ENCODE data around the gene RPS6KA2. TPM values are rescaled to one million over a fixed set of nuclear protein-coding genes. Genes with fewer than 3 reads are reported as not detected.
"Not testable (repeated sequence)": the region's sequence is repeated elsewhere in the genome, so short reads cannot be mapped to it uniquely, and the experiment has no call there.

RPS6KA2 gene
- total and polyA plus RNA-seq, 9 donors: 24.4 to 75.5 (median 48.1) TPM

- peaks cover 7% of the 10 kb centered on the region for H3K4me1 ChIP-seq (ENCODE audit: insufficient read depth)
Observed at GRCh38 chr6:166529586-166529985, 97.5 kb downstream of the RPS6KA2 start.

DNA sequence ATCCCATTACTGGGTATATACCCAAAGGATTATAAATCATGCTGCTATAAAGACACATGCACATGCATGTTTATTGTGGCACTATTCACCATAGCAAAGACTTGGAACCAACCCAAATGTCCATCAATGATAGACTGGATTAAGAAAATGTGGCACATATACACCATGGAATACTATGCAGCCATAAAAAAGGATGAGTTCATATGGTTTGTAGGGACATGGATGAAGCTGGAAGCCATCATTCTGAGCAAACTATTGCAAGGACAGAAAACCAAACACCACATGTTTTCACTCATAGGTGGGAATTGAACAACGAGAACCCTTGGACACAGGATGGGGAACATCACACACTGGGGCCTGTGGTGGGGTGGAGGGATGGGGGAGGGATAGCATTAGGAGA lies 98.0 kb downstream of the RPS6KA2 start:
- intact Hi-C loops (cut with DNase I): not testable (repeated sequence)

More at GRCh38 chr6:166529586-166529985, 97.5 kb downstream of the RPS6KA2 start:
- TF ChIP-seq EP300 (IDR thresholded peaks at IDR 0.05) (no peak), POLR2A (IDR thresholded peaks at IDR 0.05) (no peak)
- TF ChIP-seq, protein P1, sequence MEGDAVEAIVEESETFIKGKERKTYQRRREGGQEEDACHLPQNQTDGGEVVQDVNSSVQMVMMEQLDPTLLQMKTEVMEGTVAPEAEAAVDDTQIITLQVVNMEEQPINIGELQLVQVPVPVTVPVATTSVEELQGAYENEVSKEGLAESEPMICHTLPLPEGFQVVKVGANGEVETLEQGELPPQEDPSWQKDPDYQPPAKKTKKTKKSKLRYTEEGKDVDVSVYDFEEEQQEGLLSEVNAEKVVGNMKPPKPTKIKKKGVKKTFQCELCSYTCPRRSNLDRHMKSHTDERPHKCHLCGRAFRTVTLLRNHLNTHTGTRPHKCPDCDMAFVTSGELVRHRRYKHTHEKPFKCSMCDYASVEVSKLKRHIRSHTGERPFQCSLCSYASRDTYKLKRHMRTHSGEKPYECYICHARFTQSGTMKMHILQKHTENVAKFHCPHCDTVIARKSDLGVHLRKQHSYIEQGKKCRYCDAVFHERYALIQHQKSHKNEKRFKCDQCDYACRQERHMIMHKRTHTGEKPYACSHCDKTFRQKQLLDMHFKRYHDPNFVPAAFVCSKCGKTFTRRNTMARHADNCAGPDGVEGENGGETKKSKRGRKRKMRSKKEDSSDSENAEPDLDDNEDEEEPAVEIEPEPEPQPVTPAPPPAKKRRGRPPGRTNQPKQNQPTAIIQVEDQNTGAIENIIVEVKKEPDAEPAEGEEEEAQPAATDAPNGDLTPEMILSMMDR (IDR thresholded peaks at IDR 0.05): no peak
- DNase-seq: no peak
- Histone ChIP-seq H3K36me3 (no peaks in the 10 kb centered on the region), H3K9me3 (no peaks in the 10 kb centered on the region), H3K4me3 (no peak overlapping the region), H3K27me3 (no peaks in the 10 kb centered on the region), H3K27ac (no peak overlapping the region)
- WGBS, 3 donors: 90 to 94% (median 93%) methylated on average over 4 of the region's 4 CpGs
- intact Hi-C loops (cut with DNase I): no loop called here

DNA sequence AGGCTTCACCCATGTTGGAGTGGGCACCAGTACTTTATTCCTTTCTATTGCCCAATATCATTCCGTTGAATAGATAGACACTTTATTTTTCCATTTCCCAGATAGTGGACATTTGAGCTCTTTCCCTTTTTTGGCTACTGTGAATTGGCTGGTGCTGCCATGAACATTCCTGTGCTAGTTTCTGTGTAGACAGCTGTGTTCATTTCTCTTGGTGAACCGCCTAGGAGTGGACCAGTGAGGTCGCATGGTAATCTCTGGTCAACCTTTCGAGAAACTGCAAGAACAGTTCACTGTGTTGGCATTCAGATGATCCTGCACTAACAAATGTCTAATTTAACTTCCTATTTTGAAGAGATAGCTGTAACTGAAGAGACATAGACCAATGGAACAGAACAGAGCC lies 99.2 kb downstream of the RPS6KA2 start:
- no peak for DNase-seq
- no peaks in the 10 kb centered on the region for H3K36me3 ChIP-seq
- WGBS, 3 donors: 63 to 82% (median 65%) methylated on average over 4 of the region's 4 CpGs

More for the DNA sequence above, 98.0 kb downstream of the RPS6KA2 start:
- H3K27me3 ChIP-seq; DNase-seq; H3K27ac ChIP-seq; H3K4me1 ChIP-seq (ENCODE audit: insufficient read depth); H3K4me3 ChIP-seq; H3K36me3 ChIP-seq; H3K9me3 ChIP-seq: not testable (repeated sequence)
- 96 to 100% (median 100%) methylated on average over 1 of the region's 1 CpG for WGBS, 3 donors

GRCh38 chr6:166526937-166527336 lies 100.1 kb downstream of the RPS6KA2 start:
- WGBS, 3 donors: 8 to 29% (median 15%) methylated on average over 10 of the region's 10 CpGs
- H3K27me3 ChIP-seq: no peaks in the 10 kb centered on the region
- H3K4me3 ChIP-seq: no peak overlapping the region
- intact Hi-C loops (cut with DNase I): no loop called here
- no peaks in the 10 kb centered on the region for H3K9me3 ChIP-seq
- peak overlapping the region in 1 of 2 donors; percentile 84 for H3K27ac ChIP-seq
- TF ChIP-seq, protein P1 (IDR thresholded peaks at IDR 0.05): no peak
- no peak for TF ChIP-seq EP300 (IDR thresholded peaks at IDR 0.05)
- DNase-seq: peak; percentile 45 to 72 (median 67)
- no peaks in the 10 kb centered on the region for H3K36me3 ChIP-seq
- H3K4me1 ChIP-seq (ENCODE audit: insufficient read depth): peaks cover 7% of the 10 kb centered on the region

More for the DNA sequence above, 99.2 kb downstream of the RPS6KA2 start:
- no peak overlapping the region for H3K4me3 ChIP-seq
- peaks cover 7% of the 10 kb centered on the region for H3K4me1 ChIP-seq (ENCODE audit: insufficient read depth)
- H3K27me3 ChIP-seq: no peaks in the 10 kb centered on the region
- H3K27ac ChIP-seq: peak overlapping the region in 1 of 2 donors; percentile 84
- TF ChIP-seq, protein P1 (IDR thresholded peaks at IDR 0.05): no peak
- TF ChIP-seq EP300 (IDR thresholded peaks at IDR 0.05): no peak
- TF ChIP-seq POLR2A (IDR thresholded peaks at IDR 0.05): no peak
- H3K9me3 ChIP-seq: no peaks in the 10 kb centered on the region
- intact Hi-C loops (cut with DNase I): no loop called here

DNA sequence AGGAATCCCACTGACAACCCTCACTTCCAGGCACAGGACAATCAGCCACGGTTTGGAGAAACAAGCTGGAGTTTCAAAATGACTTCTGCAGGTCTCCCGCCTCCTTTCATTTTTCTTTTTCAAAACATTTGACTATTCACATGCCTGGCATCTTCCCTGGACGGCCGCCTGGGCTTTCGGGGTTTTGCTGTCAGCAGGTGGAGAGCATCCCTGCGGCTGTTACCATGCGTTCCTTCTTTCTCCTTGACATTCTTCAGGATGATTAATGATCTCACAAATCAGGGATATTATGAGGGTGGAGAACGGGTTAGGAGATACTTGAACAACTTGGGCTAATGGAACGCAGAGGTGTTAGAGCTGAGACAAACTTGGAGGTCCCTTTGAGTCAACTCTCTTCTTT lies 101.5 kb downstream of the RPS6KA2 start:
- DNase-seq: no peak
- Histone ChIP-seq H3K36me3 (no peaks in the 10 kb centered on the region), H3K9me3 (no peaks in the 10 kb centered on the region), H3K4me1 (ENCODE audit: insufficient read depth) (peaks cover 7% of the 10 kb centered on the region), H3K27ac (no peak overlapping the region), H3K27me3 (no peaks in the 10 kb centered on the region), H3K4me3 (no peak overlapping the region)
- TF ChIP-seq, protein P1 (IDR thresholded peaks at IDR 0.05): no peak
- 91 to 94% (median 93%) methylated on average over 9 of the region's 9 CpGs for WGBS, 3 donors
- intact Hi-C loops (cut with DNase I): no loop called here
